CD14-positive monocyte (primary cell): ENCODE measurements around the gene CC2D2A. TPM values are rescaled to one million over a fixed set of nuclear protein-coding genes. Genes with fewer than 3 reads are reported as not detected.

Experiments used
- DNase-seq, 3 donors: peaks; one replicate each; pipeline ENCODE4 v3.0.0-alpha.2; 2011 to 2022
- H2AFZ ChIP-seq: 2 replicates; pipeline ENCODE4 v1.6.0; 2012; ENCODE audit warnings: mild to moderate bottlenecking, low read depth, low read length, inconsistent platforms; ENCODE audit not compliant: insufficient read depth, poor library complexity, severe bottlenecking
- H3K27ac ChIP-seq, 2 donors: 1 replicate in 1 of 2; 2 replicates in 1 of 2; pipeline ENCODE4 v1.5.1; 2012 to 2013; ENCODE audit warnings: low read length in 2 of 2, control low read depth in 1 of 2, inconsistent platforms in 1 of 2, low read depth in 1 of 2, mild to moderate bottlenecking in 1 of 2
- H3K27me3 ChIP-seq, 2 donors: one replicate each; pipeline versions ENCODE4 v1.6.0 to v1.6.1; 2011 to 2013; ENCODE audit warnings: low read length in 2 of 2; ENCODE audit not compliant: control insufficient read depth in 2 of 2, insufficient read depth in 2 of 2
- H3K36me3 ChIP-seq, 2 donors: replicated peaks in 1 of 2; 1 replicate in 1 of 2; 2 replicates in 1 of 2; pipeline versions ENCODE4 v1.5.1 to v1.6.1; 2012 to 2013; ENCODE audit warnings: low read length in 2 of 2, control low read depth in 1 of 2, inconsistent platforms in 1 of 2, mild to moderate bottlenecking in 1 of 2; ENCODE audit not compliant: insufficient read depth in 2 of 2, control insufficient read depth in 1 of 2
- H3K4me1 ChIP-seq, 2 donors: 1 replicate in 1 of 2; 2 replicates in 1 of 2; pipeline versions ENCODE4 v1.5.1 to v1.6.1; 2012 to 2013; ENCODE audit warnings: low read length in 2 of 2, control low read depth in 1 of 2, inconsistent platforms in 1 of 2, mild to moderate bottlenecking in 1 of 2, moderate library complexity in 1 of 2; ENCODE audit not compliant: insufficient read depth in 2 of 2, control insufficient read depth in 1 of 2
- H3K4me2 ChIP-seq: replicated peaks from 2 replicates; pipeline ENCODE3; 2012; ENCODE audit warnings: low read length, moderate library complexity, mild to moderate bottlenecking; ENCODE audit not compliant: poor library complexity, severe bottlenecking; ENCODE audit errors: extremely low read depth
- H3K4me3 ChIP-seq, 3 experiments: fragments of 200-600 bp in 1 of 3; sonication (generic) in 1 of 3; replicated peaks in 1 of 3; 1 replicate in 2 of 3; 2 replicates in 1 of 3; pipeline ENCODE4 v1.5.1; 2011 to 2013; ENCODE audit warnings: low read length in 3 of 3, mild to moderate bottlenecking in 3 of 3, control low read depth in 2 of 3, low read depth in 2 of 3, inconsistent platforms in 1 of 3, moderate library complexity in 1 of 3
- H3K79me2 ChIP-seq: 2 replicates; pipeline ENCODE4 v1.6.0; 2012; ENCODE audit warnings: mild to moderate bottlenecking, control low read depth, inconsistent platforms, low read length, moderate library complexity; ENCODE audit not compliant: insufficient read depth
- H3K9ac ChIP-seq: 2 replicates; pipeline ENCODE4 v1.6.0; 2017; ENCODE audit warnings: low read length, mild to moderate bottlenecking; ENCODE audit not compliant: insufficient read depth, poor library complexity, severe bottlenecking
- H3K9me3 ChIP-seq, 2 donors: replicated peaks in 1 of 2; 1 replicate in 1 of 2; 2 replicates in 1 of 2; pipeline versions ENCODE4 v1.5.1 to v1.6.1; 2012 to 2013; ENCODE audit warnings: low read length in 2 of 2, control low read depth in 1 of 2; ENCODE audit not compliant: control insufficient read depth in 1 of 2, insufficient read depth in 1 of 2
- H4K20me1 ChIP-seq: 2 replicates; pipeline ENCODE4 v1.6.0; 2012; ENCODE audit warnings: mild to moderate bottlenecking, low read length, control low read depth, moderate library complexity; ENCODE audit not compliant: insufficient read depth
- H3K27ac Mint-ChIP-seq, 7 donors: one replicate each; pipeline ENCODE4 v1.8.0; 2020; ENCODE audit warnings: mild to moderate bottlenecking in 7 of 7, mixed read lengths in 7 of 7, moderate library complexity in 6 of 7, inconsistent platforms in 2 of 7
- H3K27me3 Mint-ChIP-seq, 3 donors: one replicate each; pipeline ENCODE4 v1.8.0; 2021 to 2022; ENCODE audit warnings: low read depth in 3 of 3, mild to moderate bottlenecking in 3 of 3, mixed read lengths in 3 of 3, moderate library complexity in 3 of 3, inconsistent platforms in 1 of 3
- H3K36me3 Mint-ChIP-seq, 2 donors: one replicate each; pipeline ENCODE4 v1.8.0; 2020; ENCODE audit warnings: mixed read lengths in 2 of 2, inconsistent platforms in 1 of 2, mild to moderate bottlenecking in 1 of 2
- H3K4me1 Mint-ChIP-seq: one replicate; pipeline ENCODE4 v1.8.0; 2020; ENCODE audit warnings: mild to moderate bottlenecking, mixed read lengths
- H3K4me3 Mint-ChIP-seq, 2 donors: one replicate each; pipeline ENCODE4 v1.8.0; 2020; ENCODE audit warnings: mild to moderate bottlenecking in 2 of 2, mixed read lengths in 2 of 2, moderate library complexity in 1 of 2
- H3K9me3 Mint-ChIP-seq, 7 donors: one replicate each; pipeline ENCODE4 v1.8.0; 2020 to 2022; ENCODE audit warnings: mixed read lengths in 7 of 7, mild to moderate bottlenecking in 6 of 7, moderate library complexity in 6 of 7, inconsistent platforms in 2 of 7
- WGBS: methylation state at CpG from one replicate; pipeline ENCODE4 v1.1.5; 2013; ENCODE audit warnings: missing lambda C conversion rate; ENCODE audit not compliant: insufficient coverage; 5-methylcytosine and 5-hydroxymethylcytosine counted together
- intact Hi-C, 2 donors: fragments of 100-400 bp; cut with micrococcal nuclease; formaldehyde crosslinking; loops; one replicate each; pipeline versions ENCODE4 v1.15.0 to v1.15.1; 2023
- polyA plus RNA-seq, 3 donors: library from polyadenylated mRNA; depleted of rRNA in 1 of 3; unstranded in 2 of 3; stranded (reverse) in 1 of 3; fragments of 300-500 nt in 2 of 3; fragments of >200 nt in 1 of 3; fragmentation: Illumina TruSeq in 2 of 3; gene quantifications; 1 replicate in 2 of 3; 2 replicates in 1 of 3; pipeline ENCODE4 v1.2.3, GENCODE V29; 2012 to 2021
- TF ChIP-seq, protein P1 (sequence below): fragments of 200-600 bp; IDR thresholded peaks from one replicate; pipeline ENCODE4 v1.8.0; 2022; ENCODE audit warnings: antibody characterized with exemption, mild to moderate bottlenecking

Gene CC2D2A
- polyA plus RNA-seq, 3 donors, result 1.7 to 2.5 (median 1.9) TPM

DNA sequence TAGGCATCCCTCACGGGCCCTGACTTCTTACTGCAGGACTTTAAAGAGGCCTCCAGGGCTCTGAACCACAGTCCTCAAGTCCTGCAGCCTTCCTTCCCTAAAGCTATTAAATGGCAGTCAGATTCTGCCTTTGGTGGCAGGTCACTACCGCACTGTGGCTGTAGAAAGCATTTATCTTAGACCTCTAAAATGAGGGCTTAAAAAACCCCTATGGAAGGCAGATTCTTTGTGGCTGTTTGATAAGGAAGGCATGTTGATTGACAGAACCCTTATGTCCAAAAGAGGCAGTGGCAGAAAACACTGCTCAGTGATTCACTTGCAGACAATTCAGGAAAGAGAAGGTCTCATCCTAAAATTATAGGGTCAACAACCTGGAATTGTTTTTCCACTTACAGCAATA lies 106.3 kb downstream of the CC2D2A start:
- Histone ChIP-seq H3K4me3 (no peak overlapping the region), H2AFZ (no peak overlapping the region), H3K4me1 (no peaks in the 10 kb centered on the region), H3K36me3 (peaks cover 0 to 13% of the 10 kb centered on the region in 2 donors), H3K9me3 (no peaks in the 10 kb centered on the region), H3K4me2 (no peak overlapping the region), H3K27me3 (no peaks in the 10 kb centered on the region), H4K20me1 (peaks cover 5% of the 10 kb centered on the region), H3K9ac (no peak overlapping the region), H3K27ac (no peak overlapping the region), H3K79me2 (no peaks in the 10 kb centered on the region)
- no peaks in the 10 kb centered on the region for H3K4me1 Mint-ChIP-seq
- no peak for DNase-seq
- intact Hi-C loops, result no loop called here
- H3K27me3 Mint-ChIP-seq, result no peaks in the 10 kb centered on the region
- no peaks in the 10 kb centered on the region for H3K9me3 Mint-ChIP-seq
- H3K4me3 Mint-ChIP-seq, result no peak overlapping the region
- no peak overlapping the region for H3K27ac Mint-ChIP-seq
- TF ChIP-seq, protein P1, sequence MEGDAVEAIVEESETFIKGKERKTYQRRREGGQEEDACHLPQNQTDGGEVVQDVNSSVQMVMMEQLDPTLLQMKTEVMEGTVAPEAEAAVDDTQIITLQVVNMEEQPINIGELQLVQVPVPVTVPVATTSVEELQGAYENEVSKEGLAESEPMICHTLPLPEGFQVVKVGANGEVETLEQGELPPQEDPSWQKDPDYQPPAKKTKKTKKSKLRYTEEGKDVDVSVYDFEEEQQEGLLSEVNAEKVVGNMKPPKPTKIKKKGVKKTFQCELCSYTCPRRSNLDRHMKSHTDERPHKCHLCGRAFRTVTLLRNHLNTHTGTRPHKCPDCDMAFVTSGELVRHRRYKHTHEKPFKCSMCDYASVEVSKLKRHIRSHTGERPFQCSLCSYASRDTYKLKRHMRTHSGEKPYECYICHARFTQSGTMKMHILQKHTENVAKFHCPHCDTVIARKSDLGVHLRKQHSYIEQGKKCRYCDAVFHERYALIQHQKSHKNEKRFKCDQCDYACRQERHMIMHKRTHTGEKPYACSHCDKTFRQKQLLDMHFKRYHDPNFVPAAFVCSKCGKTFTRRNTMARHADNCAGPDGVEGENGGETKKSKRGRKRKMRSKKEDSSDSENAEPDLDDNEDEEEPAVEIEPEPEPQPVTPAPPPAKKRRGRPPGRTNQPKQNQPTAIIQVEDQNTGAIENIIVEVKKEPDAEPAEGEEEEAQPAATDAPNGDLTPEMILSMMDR, result no peak
- H3K36me3 Mint-ChIP-seq, result peaks cover 17 to 19% of the 10 kb centered on the region in 2 donors
- WGBS, result no CpG with 5 or more reads among the region's 2 CpGs

DNA sequence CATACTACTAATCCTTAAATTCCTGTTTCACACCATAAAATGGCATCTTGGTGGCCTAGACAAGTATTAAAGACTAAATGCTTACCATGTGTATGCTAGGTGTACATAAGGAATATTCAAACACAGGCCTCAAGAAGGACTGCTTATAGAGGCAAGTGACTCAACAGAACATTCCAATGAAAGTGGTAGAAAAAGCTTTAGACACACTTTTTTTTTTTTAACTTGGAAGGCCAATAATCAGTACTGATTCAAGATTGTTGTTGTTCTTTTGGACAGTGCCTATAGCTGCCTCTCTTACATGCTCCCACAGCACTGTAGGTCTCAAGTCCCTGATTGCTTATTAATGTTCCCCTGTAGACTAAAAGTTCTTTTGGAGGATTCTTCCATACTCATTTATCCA lies 107.8 kb downstream of the CC2D2A start:
- intact Hi-C loops, result no loop called here
- H3K27ac Mint-ChIP-seq, result no peak overlapping the region
- Histone ChIP-seq H3K27ac (no peak overlapping the region), H3K79me2 (no peaks in the 10 kb centered on the region), H3K4me3 (no peak overlapping the region), H3K9me3 (no peaks in the 10 kb centered on the region), H3K4me1 (no peaks in the 10 kb centered on the region), H2AFZ (no peak overlapping the region), H3K4me2 (no peak overlapping the region), H3K36me3 (peaks cover 0 to 13% of the 10 kb centered on the region in 2 donors), H3K9ac (no peak overlapping the region), H4K20me1 (peaks cover 7% of the 10 kb centered on the region), H3K27me3 (no peaks in the 10 kb centered on the region)
- peaks cover 21 to 27% of the 10 kb centered on the region in 2 donors for H3K36me3 Mint-ChIP-seq
- H3K4me1 Mint-ChIP-seq, result no peaks in the 10 kb centered on the region
- no peaks in the 10 kb centered on the region for H3K27me3 Mint-ChIP-seq
- TF ChIP-seq, protein P1, result no peak
- no peaks in the 10 kb centered on the region for H3K9me3 Mint-ChIP-seq
- no peak overlapping the region for H3K4me3 Mint-ChIP-seq
- DNase-seq, result no peak
